HG03460 (cell line): ENCODE data around the gene ZNF275.
"Not testable (repeated sequence)": the region's sequence is repeated elsewhere in the genome, so short reads cannot be mapped to it uniquely, and the experiment has no call there.

ENCODE experiments used
- ATAC-seq: cut with Tn5 transposase; IDR thresholded peaks from one replicate; pipeline ENCODE4 v1.9.1; 2021; ENCODE audit not compliant: unreplicated experiment

ZNF275 gene

GRCh38 chrX:153333821-153334653, at the start of gene ZNF275:
TSS of gene ZNF275 (plus strand) at chrX:153334153. CDS start at chrX:153336680, 2,527 bp downstream.
- ATAC-seq = peak; percentile 92

DNA sequence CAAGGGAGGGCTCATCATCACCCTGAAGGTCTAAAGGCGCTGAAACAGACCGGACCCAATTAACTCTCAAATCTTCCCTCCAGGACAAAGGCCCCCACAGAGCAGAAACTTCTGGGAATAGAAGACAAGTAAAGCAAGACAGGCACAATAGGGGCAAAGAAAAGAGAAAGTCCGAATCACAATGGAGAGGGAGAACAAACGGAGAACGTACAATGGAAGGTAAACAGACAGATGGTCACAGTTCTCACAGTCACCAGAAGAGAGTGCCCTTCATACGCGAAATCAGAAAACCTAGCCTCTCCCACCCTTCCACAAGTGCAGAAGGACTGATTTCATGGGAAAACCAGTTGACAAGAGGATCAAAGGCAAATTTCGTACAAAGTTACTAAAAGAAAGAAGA, 48.3 kb upstream of the ZNF275 start:
- ATAC-seq = not testable (repeated sequence)

- not testable (repeated sequence) for ATAC-seq
These were observed 45.1 kb upstream of the ZNF275 start for GRCh38 chrX:153288807-153289206.

- not testable (repeated sequence) for ATAC-seq
These were observed 40.4 kb upstream of the ZNF275 start for GRCh38 chrX:153293485-153294071.

GRCh38 chrX:153297376-153297775, 36.6 kb upstream of the ZNF275 start:
- no peak for ATAC-seq

DNA sequence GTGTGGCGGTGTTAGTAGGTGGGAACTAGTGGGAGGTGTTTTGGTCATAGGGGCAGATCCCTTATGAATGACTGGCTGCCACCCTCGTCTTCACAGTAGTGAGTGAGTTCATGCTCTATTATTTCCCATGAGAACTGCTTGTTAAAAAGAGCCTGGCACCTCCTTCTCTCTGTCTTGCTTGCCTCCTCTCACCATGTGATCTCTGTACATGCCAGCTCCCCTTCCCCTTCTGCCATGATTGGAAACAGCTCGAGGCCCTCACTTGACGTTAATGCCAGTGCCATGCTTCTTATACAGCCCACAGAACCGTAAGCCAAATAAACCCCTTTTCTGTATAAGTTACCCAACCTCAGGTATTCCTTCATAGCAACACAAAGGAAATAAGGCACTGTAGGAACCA, 34.1 kb upstream of the ZNF275 start:
- ATAC-seq = no peak

DNA sequence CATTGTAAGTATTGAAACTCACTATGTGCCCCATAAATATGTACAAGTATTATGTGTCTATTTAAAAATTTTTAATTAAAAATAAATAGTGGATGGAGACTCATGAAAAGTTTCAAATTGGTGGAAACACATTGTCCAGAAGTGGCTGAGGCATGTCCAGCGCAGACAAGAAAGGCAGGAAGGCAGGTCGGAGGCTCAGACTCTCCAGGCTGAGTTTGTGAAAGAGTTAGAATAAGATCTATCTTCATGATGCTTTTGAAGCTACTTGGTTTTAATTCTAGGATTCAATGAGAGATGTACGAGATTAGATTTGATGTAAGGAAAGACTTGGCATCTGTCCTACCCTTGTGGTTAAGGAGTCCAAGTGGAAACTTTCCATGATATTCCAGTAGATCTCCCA, 32.2 kb upstream of the ZNF275 start:
- ATAC-seq = no peak

GRCh38 chrX:153302796-153303195, 31.2 kb upstream of the ZNF275 start:
- ATAC-seq = no peak

GRCh38 chrX:153303276-153304262, 30.4 kb upstream of the ZNF275 start:
- no peak for ATAC-seq

DNA sequence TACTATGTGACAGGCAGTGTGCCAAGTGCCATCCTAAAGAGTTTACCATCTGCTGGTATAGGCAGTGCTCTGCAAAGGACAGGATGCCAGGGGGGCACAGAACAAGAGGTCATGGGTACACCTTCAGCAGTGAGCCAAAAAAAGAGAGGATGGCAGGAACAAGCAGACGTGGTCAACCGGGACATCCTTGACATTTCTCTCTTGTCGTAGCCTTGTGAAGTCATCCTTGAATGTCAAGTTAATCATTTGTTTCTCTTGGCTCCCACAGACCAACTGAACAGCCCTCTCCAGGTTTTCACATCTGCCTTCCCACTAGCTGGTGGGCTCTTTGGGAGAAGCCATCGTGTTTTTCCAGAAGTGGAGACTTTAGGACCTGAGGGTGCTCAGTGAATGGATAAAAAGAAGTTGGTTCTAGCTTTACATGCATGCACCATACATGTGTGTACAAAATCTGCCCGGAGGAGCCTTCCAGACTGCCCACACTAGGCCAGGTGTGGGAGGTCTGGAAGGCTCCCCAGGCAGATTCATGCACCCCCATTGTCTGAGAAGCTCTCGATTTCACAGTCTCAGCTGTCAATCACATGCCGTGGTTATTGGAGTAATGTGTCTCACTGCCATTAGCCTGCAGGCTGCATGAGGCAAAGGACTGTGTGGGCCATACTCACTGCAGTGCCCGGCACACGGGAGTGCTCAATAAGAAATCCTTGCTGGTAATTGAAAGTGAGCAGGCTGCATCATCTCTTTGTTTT, 28.8 kb upstream of the ZNF275 start:
- ATAC-seq = no peak

- no peak for ATAC-seq
These were observed 28.0 kb upstream of the ZNF275 start for GRCh38 chrX:153305972-153306371.

DNA sequence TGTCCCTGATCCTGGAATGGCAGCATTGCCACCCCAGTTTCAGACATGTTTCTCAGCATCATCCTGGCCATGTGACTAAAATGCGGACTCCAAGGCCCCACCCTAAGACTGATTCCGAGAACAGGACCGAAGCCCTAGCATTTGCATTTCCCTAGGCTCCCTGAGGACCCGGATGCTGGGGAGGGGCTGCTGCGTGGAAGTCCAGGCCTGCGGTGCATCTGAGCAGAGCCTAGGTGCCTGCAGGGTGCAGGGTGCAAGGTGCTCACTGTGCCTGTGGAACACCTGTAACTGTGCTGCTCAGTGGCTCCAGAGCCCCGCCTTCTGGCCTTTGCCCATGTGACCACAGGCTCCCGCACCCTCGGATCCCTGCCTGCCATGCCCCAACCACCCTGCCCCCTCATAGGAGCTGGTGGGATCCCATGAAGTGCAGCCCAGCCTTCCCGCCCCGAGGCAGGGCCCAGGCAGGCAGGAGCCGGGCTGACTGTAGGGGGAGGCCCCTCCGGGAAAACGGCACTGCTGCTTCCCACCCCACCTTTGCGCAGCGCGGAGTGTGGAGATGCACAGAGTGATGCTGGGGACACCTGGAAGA, 27.3 kb upstream of the ZNF275 start:
- ATAC-seq = no peak

DNA sequence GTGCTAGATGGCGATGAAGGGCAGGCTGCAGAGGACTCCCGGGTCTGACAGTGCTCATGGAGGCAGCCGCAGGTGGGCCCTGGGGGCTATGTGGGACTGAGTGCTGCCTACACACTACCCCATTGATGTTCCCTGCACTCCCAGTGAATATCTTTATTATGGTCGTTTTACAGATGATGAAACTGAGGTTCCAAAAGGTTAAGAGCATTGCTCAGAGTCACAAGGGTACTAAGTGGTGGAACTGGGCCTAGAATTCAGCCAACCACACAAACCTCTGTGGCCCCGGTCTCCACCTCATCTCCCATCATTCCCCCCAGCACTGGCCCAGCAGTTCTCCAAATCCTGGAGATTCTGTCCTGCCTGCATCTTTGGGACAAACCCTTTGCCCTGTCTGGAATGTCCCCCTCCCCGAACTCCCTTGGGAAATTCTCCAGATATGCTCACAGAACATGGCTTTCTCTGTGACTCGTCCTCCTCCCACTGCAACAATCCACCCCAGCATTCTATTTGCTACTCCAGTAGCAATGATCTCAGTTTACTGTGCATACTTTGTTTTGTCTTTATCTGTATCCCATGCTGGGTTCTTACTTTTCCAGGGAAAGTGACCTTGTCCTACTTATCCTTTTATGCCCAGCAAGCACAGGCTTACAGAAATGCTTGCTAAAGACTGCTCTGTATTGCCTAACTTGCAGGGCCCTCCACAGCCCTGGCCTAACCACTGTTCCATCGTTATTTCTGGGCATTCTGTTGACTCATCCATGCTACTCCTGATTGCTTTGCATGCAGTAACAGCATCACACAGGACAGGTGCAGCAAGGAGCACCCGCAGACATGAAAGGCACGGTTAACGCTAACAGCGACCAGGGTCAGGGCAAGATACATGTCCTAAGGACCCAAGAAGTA, 26.4 kb upstream of the ZNF275 start:
- ATAC-seq = no peak

- no peak for ATAC-seq
These were observed 23.1 kb upstream of the ZNF275 start for GRCh38 chrX:153310901-153311300.

DNA sequence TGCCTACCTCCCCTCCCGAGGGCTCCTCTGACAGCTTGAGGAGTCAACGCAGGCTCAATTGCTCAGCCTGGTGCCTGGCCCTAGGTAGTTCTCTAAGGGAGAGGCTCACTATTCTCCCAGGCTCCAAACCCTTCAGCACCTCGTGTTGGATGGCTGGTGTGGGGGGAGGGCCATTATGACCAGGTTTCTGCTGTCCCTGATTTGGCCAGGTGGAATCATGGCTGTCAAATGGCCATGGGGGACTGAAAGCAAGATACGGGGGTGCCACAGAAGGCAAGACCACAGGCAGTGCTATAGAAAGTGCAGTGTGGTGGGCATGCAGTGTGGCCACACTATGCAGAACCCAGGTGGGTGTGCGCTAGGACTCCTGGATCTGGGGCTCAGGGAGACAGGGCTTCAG, 21.9 kb upstream of the ZNF275 start:
- ATAC-seq = no peak

DNA sequence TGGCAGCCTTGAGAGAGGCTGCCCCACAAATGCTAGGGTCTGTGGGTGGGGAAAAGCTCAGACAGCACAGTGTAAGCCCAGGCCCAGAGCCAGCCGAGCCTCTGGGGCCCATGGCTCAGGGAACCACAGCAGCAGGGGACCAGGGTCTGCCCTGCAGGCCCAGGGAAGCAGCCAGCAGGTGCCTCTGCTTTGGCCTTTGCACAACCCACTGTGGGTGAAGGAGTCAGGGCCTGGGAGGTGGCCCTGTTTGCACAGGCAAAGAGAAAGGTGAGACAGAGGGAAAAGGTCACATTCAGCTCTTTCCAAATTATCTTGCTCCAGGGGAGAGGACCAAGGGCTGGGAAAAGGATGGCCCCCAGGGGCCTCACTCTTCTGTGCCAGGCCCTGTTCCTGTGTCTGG, 21.1 kb upstream of the ZNF275 start:
- no peak for ATAC-seq

DNA sequence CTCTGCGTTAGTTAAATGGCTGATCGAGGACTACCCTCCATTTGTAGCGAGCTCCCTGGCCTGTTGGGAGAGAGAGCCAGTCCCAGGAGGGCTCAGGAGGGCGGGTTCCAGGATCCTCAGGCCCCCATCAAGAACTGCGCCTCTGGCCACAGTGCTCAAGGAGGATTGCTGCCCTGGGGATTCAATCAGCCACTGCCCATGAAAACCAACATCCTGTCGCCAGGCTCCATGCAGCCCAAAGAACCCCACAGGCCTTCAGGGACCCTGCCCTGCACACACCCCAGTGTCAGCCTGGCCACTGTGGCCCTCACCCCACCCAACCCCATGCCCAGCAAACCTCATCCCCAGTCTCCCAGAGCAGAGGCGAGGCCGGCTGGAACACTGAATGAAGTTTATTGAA, 16.6 kb upstream of the ZNF275 start:
- ATAC-seq = no peak

DNA sequence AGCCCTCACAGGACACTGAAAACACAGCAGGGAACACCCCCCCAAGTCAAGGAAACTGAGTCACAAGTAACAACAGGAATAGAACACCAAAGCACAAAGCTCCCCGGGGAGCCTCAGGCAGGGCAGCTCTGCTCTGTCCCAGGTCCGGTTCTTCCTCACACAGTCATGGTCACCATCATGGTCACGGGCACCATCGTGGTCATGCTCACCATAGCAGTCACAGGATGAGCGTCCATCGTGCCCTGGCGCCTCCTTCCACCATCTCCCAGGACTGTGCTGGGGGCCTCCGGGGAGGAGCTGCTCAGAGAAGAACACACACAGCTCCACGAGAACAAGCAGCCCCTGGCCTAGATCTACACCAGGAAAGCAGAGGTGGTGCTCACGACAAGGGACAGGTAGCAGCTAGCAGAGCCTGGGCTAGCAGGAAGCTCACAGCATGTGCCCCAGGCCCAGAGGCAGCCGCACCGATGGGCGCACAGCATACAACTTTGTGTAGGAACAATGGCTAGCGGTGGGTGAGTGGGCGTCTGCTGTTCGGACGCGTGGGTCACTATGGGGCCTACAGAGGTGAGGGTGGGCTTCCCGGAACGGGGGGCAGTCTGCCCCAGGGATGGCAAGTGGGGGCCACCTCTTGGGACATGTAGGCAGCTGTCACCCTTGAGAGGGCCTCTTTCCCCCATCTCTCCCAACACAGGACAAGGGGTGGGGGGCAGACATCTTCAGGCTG, 15.8 kb upstream of the ZNF275 start:
- ATAC-seq = no peak

DNA sequence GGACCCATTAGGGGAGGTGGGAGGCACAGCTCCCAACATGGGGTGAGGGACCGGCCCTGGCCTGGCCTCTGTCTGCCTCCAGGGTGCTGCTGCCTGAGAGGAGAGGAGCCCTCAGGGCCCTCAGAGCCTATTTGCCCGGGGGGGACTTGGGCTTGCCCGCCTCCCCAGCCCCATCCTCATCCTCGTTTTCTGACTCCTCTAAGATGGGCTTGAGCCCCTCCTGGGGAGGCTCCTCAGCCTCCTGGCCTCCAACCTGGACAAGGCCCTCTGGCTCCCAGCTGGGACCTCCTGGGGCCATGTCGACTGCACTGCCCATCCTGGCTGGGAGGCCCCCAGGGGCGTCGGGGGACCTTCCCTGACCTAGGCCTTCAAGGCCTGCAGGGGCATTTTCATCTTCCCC, 15.1 kb upstream of the ZNF275 start:
- ATAC-seq = no peak
